ENCODE data around the gene DYNC1LI2. TPM values are rescaled to one million over a fixed set of nuclear protein-coding genes. Genes with fewer than 3 reads are reported as not detected.

Gene DYNC1LI2
- total and polyA plus RNA-seq, 10 of the 15 experiments (the other 5 are each of a cell fraction or from before 2014, with no cell fraction given), result 6.0 to 46.5 (median 33.7) TPM

DNA sequence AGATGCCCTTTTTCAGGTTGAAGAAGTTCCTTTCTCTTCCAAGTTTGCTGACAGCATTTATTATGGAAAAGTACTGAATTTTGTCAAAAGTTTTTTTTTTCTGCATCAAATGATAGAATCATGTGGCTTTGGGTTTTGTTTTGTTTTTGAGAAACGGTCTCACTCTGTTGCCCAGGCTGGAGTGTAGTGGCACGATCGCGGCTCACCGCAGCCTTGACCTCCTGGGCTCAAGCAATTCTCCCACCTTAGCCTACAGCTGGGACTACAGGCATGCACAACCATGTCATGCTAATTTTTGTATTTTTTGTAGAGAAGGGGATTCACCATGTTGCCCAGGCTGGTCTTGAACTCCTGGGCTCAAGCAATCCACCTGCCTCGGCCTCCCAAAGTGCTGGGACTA, 62.1 kb downstream of the DYNC1LI2 start (continued):
- TF ChIP-seq, protein P1, sequence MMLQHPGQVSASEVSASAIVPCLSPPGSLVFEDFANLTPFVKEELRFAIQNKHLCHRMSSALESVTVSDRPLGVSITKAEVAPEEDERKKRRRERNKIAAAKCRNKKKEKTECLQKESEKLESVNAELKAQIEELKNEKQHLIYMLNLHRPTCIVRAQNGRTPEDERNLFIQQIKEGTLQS (IDR thresholded peaks at IDR 0.05; ENCODE audit: borderline replicate concordance, extremely low read depth, low read depth, low read length), result no peak
- TF ChIP-seq SPI1 (IDR thresholded peaks at IDR 0.05; ENCODE audit: borderline replicate concordance, insufficient read depth, low read depth, low read length) (no peak), EGR1 (IDR thresholded peaks at IDR 0.05; ENCODE audit: borderline replicate concordance in 1 of 2, low read depth in 2 of 2, low read length in 2 of 2) (no peak)

DNA sequence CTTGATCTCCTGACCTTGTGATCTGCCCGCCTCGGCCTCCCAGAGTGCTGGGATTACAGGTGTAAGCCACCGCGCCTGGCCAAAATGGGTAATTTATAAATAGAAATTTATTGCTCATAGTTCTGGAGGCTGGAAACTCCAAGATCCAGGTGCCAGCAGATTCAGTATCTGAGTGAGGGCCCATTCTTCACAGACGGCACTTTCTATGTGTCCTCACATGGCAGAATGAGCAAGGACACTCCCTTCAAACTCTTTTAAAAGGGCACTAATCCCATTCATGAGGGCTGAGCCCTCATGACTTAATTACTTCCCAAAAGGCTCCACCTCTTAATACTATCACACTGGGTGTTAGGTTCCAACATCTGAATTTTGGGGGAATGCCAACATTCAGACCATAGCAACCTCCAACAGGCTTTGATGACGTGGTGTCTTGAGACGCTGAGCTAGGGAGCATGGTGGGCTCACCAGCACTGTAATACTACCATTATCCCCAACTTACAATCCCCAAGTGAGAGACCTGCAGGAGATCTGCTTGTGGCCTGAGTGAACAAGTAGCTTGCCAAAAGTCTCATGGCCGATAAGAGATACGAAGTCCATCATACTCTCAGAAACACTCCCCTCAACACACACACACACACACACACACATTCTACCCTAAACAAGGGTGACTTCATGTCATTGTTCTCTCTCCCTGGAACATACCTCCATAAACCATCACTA, 63.3 kb downstream of the DYNC1LI2 start:
- no peaks in the 10 kb centered on the region for H3K4me1 ChIP-seq (ENCODE audit: control insufficient read depth, insufficient read depth, low read length)
- in situ Hi-C loops (cut with MboI), result no loop called here
- H3K9ac ChIP-seq (ENCODE audit: control insufficient read depth, insufficient read depth, low read length), result no peak overlapping the region
- BruUV-seq (replicated peaks), result no TSS peak
- no peak overlapping the region for H3K4me2 ChIP-seq (ENCODE audit: control insufficient read depth, insufficient read depth)
- H3K4me3 ChIP-seq, result no peak overlapping the region
- ATAC-seq, result no peak
- CTCF ChIA-PET, result no interaction called here
- RAD21 ChIA-PET (ENCODE audit: unreplicated experiment), result no interaction called here
- no peaks in the 10 kb centered on the region for H3K27me3 ChIP-seq (replicated peaks in 1 of 2; ENCODE audit: control insufficient read depth in 2 of 2, insufficient read depth in 2 of 2, low read length in 1 of 2)
- POLR2A ChIA-PET, result no interaction called here
- no peaks in the 10 kb centered on the region for H3K36me3 ChIP-seq (ENCODE audit: control insufficient read depth in 2 of 2, insufficient read depth in 2 of 2, low read length in 1 of 2)
- no peak for DNase-seq (ENCODE audit: low read depth, low spot score)
- WGBS (ENCODE audit: insufficient coverage, insufficient replicate concordance, low lambda C conversion rate, missing lambda C conversion rate), result 71% methylated on average over 9 of the region's 9 CpGs
- H3K27ac ChIP-seq (ENCODE audit: control insufficient read depth, insufficient read depth), result no peak overlapping the region
- no peaks in the 10 kb centered on the region for H3K79me2 ChIP-seq (ENCODE audit: control insufficient read depth, insufficient read depth, low read length)
- no peaks in the 10 kb centered on the region for H4K20me1 ChIP-seq (ENCODE audit: control insufficient read depth, insufficient read depth)
- no peaks in the 10 kb centered on the region for H3K9me3 ChIP-seq (replicated peaks; ENCODE audit: control insufficient read depth, insufficient read depth, low read length)
- intact Hi-C loops (cut with micrococcal nuclease; ENCODE audit: unreplicated experiment), result no loop called here
- no peak for FAIRE-seq
- no peak overlapping the region for H2AFZ ChIP-seq (ENCODE audit: control insufficient read depth, low read depth, low read length)
- SMC1A ChIA-PET (ENCODE audit: uncharacterized antibody, unreplicated experiment), result no interaction called here
- no peak for TF ChIP-seq ESRRA (IDR thresholded peaks at IDR 0.05; ENCODE audit: low read length)
- no peak for TF ChIP-seq ZSCAN29 (IDR thresholded peaks at IDR 0.05)
- TF ChIP-seq POLR2AphosphoS2 (IDR thresholded peaks at IDR 0.05; ENCODE audit: low read depth, low read length), result no peak
- TF ChIP-seq MXI1 (IDR thresholded peaks at IDR 0.05; ENCODE audit: low read depth, low read length), result no peak
- TF ChIP-seq, protein P2, sequence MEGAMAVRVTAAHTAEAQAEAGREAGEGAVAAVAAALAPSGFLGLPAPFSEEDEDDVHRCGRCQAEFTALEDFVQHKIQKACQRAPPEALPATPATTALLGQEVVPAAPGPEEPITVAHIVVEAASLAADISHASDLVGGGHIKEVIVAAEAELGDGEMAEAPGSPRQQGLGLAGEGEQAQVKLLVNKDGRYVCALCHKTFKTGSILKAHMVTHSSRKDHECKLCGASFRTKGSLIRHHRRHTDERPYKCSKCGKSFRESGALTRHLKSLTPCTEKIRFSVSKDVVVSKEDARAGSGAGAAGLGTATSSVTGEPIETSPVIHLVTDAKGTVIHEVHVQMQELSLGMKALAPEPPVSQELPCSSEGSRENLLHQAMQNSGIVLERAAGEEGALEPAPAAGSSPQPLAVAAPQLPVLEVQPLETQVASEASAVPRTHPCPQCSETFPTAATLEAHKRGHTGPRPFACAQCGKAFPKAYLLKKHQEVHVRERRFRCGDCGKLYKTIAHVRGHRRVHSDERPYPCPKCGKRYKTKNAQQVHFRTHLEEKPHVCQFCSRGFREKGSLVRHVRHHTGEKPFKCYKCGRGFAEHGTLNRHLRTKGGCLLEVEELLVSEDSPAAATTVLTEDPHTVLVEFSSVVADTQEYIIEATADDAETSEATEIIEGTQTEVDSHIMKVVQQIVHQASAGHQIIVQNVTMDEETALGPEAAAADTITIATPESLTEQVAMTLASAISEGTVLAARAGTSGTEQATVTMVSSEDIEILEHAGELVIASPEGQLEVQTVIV (IDR thresholded peaks at IDR 0.05; ENCODE audit: borderline replicate concordance, partially characterized antibody), result no peak
- TF ChIP-seq FOS (IDR thresholded peaks at IDR 0.05; ENCODE audit: borderline replicate concordance, extremely low read depth, insufficient read length), result no peak
- no peak for TF ChIP-seq MEF2B (IDR thresholded peaks at IDR 0.05; ENCODE audit: partially characterized antibody, poor library complexity, severe bottlenecking)
- TF ChIP-seq KDM1A (IDR thresholded peaks at IDR 0.05; ENCODE audit: borderline replicate concordance), result no peak
- no peak for TF ChIP-seq HDAC6 (IDR thresholded peaks at IDR 0.05; ENCODE audit: unreplicated experiment)
- TF ChIP-seq, protein P3, sequence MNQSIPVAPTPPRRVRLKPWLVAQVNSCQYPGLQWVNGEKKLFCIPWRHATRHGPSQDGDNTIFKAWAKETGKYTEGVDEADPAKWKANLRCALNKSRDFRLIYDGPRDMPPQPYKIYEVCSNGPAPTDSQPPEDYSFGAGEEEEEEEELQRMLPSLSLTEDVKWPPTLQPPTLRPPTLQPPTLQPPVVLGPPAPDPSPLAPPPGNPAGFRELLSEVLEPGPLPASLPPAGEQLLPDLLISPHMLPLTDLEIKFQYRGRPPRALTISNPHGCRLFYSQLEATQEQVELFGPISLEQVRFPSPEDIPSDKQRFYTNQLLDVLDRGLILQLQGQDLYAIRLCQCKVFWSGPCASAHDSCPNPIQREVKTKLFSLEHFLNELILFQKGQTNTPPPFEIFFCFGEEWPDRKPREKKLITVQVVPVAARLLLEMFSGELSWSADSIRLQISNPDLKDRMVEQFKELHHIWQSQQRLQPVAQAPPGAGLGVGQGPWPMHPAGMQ (IDR thresholded peaks at IDR 0.05; ENCODE audit: borderline replicate concordance), result no peak
- TF ChIP-seq RB1 (IDR thresholded peaks at IDR 0.05; ENCODE audit: borderline replicate concordance), result no peak
- no peak for TF ChIP-seq MYC (IDR thresholded peaks at IDR 0.05; ENCODE audit: insufficient read depth, insufficient read length, insufficient replicate concordance, low read length, severe bottlenecking)
- TF ChIP-seq YY1 (IDR thresholded peaks at IDR 0.05; ENCODE audit: low read depth, low read length), result no peak
